ENCODE measurements around the gene CFAP73.

CFAP73 gene

DNA sequence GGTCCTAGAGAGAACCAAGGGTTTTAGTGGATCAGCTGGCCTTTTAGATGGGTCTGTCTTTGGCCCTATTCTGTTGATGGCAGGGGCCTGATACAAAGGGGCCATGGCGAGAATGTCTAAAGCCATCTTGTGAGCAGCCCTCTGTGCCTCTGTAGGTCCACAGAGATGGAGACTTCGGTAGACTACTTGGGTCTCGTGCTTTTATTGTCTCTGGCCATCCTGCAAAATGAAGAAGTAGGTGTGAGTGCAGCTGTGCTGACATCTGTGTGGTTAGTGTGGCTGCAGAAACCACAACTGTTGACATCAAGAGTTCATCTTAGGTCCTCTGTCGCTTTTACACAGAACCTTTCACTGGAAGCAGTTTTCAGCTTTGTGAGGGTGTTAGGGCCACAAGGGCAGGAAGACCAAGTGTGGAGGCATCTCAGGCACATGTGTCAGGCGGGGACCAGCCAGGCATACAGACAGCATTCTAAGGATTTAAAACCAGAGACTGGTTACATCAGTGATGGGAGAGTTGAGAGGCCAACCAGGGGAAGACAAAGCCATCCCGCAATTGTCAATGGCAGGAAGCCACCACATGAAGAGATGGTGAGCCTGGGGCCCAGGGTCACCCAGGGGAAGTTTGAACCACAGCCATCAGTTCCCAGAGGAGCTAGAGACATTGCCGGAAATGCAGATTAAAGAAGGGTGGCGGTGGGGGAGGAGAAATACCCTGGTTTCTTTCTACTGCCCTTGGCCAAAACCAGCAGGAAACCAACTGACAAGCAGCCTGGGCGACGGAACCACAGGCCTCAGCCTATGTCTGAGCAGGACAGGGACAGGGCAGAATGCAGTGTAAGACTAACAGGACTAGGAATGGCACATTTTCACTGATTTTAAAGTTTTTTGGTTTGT, 58.8 kb downstream of the CFAP73 start:
- in situ Hi-C loops (cut with MboI; ENCODE audit: low sequenced_read_pairs) = no loop called here

Data from hTERT RPE-1 (cell line).